ENCODE results near the gene KLHDC7A.

- TF ChIP-seq CTCF (IDR thresholded peaks at IDR 0.05) (no peak), POLR2AphosphoS5 (IDR thresholded peaks at IDR 0.05; ENCODE audit: insufficient read depth in 1 of 2, low read depth in 1 of 2) (no peak), POLR2A (IDR thresholded peaks at IDR 0.05) (no peak)
These were observed 33.3 kb downstream of the KLHDC7A start for GRCh38 chr1:18513995-18514394.
